ENCODE data around the gene MBP. TPM values are rescaled to one million over a fixed set of nuclear protein-coding genes. Genes with fewer than 3 reads are reported as not detected.

The MBP gene
- total and polyA plus RNA-seq, 3 experiments from 2014 or later, result 59.5 to 196 (median 60.0) TPM

DNA sequence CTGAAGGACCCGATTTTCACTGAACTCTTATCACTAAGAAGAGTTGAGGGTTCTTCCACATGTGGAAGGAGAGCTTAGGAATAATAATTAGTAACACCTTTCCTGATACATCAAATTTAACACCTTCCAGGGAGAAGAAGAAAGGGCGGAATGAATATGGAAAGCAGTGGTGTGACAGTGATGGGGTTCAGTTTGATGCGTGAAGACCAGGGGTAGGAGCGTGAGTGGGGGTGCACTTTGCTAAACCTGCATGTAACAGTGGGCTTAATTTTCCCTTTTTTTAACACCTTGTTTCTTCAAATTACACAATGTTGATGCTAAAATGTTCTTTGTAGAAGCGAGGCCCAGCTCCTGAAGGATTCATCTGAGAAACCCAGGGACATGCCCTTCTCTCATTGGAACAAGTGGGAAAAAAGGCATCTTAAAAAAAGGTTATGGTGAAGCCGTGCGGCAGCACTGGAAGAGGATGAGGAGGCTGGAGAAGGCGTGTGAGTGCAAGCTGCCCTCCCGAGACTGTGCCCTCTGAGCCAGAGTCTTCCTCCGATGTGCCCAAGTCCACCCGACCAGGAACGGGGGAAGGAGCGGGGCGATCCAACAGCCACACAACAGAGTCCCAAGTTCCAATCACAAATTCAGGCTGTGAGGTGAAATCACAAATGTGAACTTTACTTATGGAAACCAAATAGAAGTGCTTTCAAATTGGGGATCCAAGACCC is 80.8 kb downstream of the MBP start:
- POLR2A ChIA-PET, result no interaction called here
- H3K27ac ChIP-seq (ENCODE audit: low read depth, low read length), result no peak overlapping the region
- Mint-ChIP-seq H3K27ac (peak overlapping the region; percentile 17 to 97 (median 86)), H3K36me3 (peaks cover 0 to 38% (median 10%) of the 10 kb centered on the region in 3 donors), H3K4me1 (peaks cover 59 to 78% (median 69%) of the 10 kb centered on the region in 3 donors), H3K27me3 (no peaks in the 10 kb centered on the region), H3K9me3 (no peaks in the 10 kb centered on the region), H3K4me3 (peak overlapping the region in 2 of 7 donors; percentile 17 to 47)
- no peak overlapping the region for H3K4me3 ChIP-seq (ENCODE audit: low read length)
- H3K27me3 ChIP-seq (ENCODE audit: insufficient read depth, low read length, poor library complexity, severe bottlenecking), result no peaks in the 10 kb centered on the region
- DNase-seq, result no peak
- CTCF ChIA-PET, result interaction anchor here (0.8 to 1.7 kb wide), 2 partner anchors 51 to 68 kb away, joined by 3 to 6 read pairs; no protein-coding TSS in a partner anchor
- H3K36me3 ChIP-seq (ENCODE audit: insufficient read depth, low read length), result peaks cover 17% of the 10 kb centered on the region
- peaks cover 57% of the 10 kb centered on the region for H3K4me1 ChIP-seq (ENCODE audit: insufficient read depth, low read length)
- no peaks in the 10 kb centered on the region for H3K9me3 ChIP-seq (ENCODE audit: low read length)

DNA sequence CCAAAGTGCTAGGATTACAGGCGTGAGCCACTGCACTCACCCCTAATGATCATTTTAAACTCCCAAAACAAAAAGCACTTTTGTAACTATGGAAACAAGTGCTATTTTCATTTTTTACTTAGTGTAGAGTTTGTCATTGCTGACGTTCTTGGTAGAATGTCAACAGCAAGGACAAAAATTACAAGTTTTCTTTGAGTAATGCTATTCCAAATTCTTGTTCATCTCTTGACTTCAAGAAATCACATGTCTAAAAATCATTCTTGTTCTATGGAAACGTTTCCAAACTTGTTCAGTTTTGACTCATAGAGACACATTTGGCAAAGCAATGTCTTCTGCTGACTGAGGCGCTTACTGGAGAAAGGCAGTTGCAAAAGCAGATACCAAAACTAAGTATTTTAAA is 82.6 kb downstream of the MBP start:
- ChIA-PET POLR2A (no interaction called here), CTCF (interaction anchor here (1.3 to 1.4 kb wide), 2 partner anchors 24 to 40 kb away, joined by 3 read pairs; no protein-coding TSS in a partner anchor)
- Mint-ChIP-seq H3K4me1 (peaks cover 46 to 74% (median 57%) of the 10 kb centered on the region in 3 donors), H3K36me3 (peaks cover 0 to 53% (median 10%) of the 10 kb centered on the region in 3 donors), H3K9me3 (no peaks in the 10 kb centered on the region), H3K27me3 (no peaks in the 10 kb centered on the region), H3K4me3 (no peak overlapping the region), H3K27ac (peak overlapping the region in 2 of 8 donors; percentile 17 to 18)
- no peak overlapping the region for H3K27ac ChIP-seq (ENCODE audit: low read depth, low read length)
- H3K4me1 ChIP-seq (ENCODE audit: insufficient read depth, low read length), result peaks cover 39% of the 10 kb centered on the region
- DNase-seq, result no peak
- no peaks in the 10 kb centered on the region for H3K27me3 ChIP-seq (ENCODE audit: insufficient read depth, low read length, poor library complexity, severe bottlenecking)
- peaks cover 22% of the 10 kb centered on the region for H3K36me3 ChIP-seq (ENCODE audit: insufficient read depth, low read length)
- no peak overlapping the region for H3K4me3 ChIP-seq (ENCODE audit: low read length)
- no peaks in the 10 kb centered on the region for H3K9me3 ChIP-seq (ENCODE audit: low read length)

DNA sequence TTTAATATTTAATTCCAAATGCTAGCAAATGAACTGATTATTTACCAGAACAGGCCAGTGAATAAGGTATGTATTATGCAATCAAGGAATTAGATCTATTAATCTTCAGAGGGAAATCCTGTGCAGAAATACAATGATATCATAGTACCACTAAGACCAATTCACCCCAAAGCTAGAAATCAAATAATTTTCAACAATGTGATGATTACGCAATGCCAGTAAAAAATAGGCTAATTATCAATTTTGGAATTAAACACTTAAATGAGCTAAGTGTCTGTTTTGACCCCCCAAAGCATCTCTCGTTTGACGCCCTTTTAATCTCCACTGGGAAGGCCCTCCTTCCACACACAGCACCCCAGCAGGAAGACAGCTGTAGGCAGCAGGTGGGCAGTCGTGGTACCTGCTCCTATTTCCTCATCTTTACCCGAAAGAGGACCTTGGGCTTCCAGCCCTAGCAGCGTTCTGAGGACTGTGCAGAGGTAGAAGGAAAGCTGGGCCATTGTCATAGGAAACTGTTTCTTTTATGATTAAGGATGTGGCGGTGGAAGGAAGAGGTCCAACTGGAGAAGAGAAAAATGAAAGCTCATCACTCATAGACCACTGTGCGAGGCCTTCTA is 84.7 kb downstream of the MBP start:
- ChIA-PET POLR2A (no interaction called here), CTCF (interaction anchor here (1.0 to 1.4 kb wide), 3 partner anchors 35 to 162 kb away, joined by 3 to 5 read pairs (median 4); no protein-coding TSS in a partner anchor)
- H3K36me3 ChIP-seq (ENCODE audit: insufficient read depth, low read length), result peaks cover 22% of the 10 kb centered on the region
- no peak overlapping the region for H3K4me3 ChIP-seq (ENCODE audit: low read length)
- no peak for DNase-seq
- Mint-ChIP-seq H3K27ac (peak overlapping the region in 3 of 8 donors; percentile 68 to 81 (median 69)), H3K9me3 (no peaks in the 10 kb centered on the region), H3K36me3 (peaks cover 0 to 64% (median 15%) of the 10 kb centered on the region in 3 donors), H3K4me1 (peaks cover 37 to 74% (median 56%) of the 10 kb centered on the region in 3 donors), H3K27me3 (peaks cover 0 to 1% of the 10 kb centered on the region in 2 donors), H3K4me3 (no peak overlapping the region)
- H3K27ac ChIP-seq (ENCODE audit: low read depth, low read length), result no peak overlapping the region
- H3K27me3 ChIP-seq (ENCODE audit: insufficient read depth, low read length, poor library complexity, severe bottlenecking), result no peaks in the 10 kb centered on the region
- H3K9me3 ChIP-seq (ENCODE audit: low read length), result no peaks in the 10 kb centered on the region
- peaks cover 18% of the 10 kb centered on the region for H3K4me1 ChIP-seq (ENCODE audit: insufficient read depth, low read length)

DNA sequence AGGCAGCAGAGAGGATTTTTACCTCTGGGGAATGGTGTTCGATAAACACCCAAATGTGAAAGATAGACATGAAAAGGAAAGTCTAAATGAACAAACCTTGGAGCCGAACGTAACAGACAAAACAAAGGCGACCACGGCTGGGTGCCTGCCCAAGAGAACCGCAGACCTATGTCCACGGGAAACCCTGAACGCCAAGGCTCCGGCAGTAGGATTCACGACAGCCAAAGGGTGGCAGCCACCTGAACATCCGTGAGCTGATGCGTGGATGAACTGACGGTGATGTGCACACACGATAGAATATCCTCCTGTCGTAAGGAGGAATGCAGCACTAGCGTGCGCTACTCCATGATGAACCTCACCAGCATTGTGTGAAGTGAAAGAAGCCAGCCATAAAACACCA is 85.6 kb downstream of the MBP start:
- POLR2A ChIA-PET, result no interaction called here
- Mint-ChIP-seq H3K4me1 (peaks cover 36 to 76% (median 58%) of the 10 kb centered on the region in 3 donors), H3K4me3 (no peak overlapping the region), H3K27me3 (peaks cover 0 to 1% of the 10 kb centered on the region in 2 donors), H3K36me3 (peaks cover 0 to 73% (median 15%) of the 10 kb centered on the region in 3 donors), H3K9me3 (no peaks in the 10 kb centered on the region), H3K27ac (peak overlapping the region in 4 of 8 donors; percentile 22 to 68 (median 36))
- Histone ChIP-seq H3K4me1 (ENCODE audit: insufficient read depth, low read length) (peaks cover 9% of the 10 kb centered on the region), H3K9me3 (ENCODE audit: low read length) (no peaks in the 10 kb centered on the region), H3K36me3 (ENCODE audit: insufficient read depth, low read length) (peaks cover 18% of the 10 kb centered on the region), H3K4me3 (ENCODE audit: low read length) (no peak overlapping the region), H3K27ac (ENCODE audit: low read depth, low read length) (no peak overlapping the region), H3K27me3 (ENCODE audit: insufficient read depth, low read length, poor library complexity, severe bottlenecking) (no peaks in the 10 kb centered on the region)
- CTCF ChIA-PET, result interaction anchor here (1.5 kb wide), 1 partner anchor 47 kb away, joined by 6 read pairs; no protein-coding TSS in a partner anchor
- DNase-seq, result no peak

DNA sequence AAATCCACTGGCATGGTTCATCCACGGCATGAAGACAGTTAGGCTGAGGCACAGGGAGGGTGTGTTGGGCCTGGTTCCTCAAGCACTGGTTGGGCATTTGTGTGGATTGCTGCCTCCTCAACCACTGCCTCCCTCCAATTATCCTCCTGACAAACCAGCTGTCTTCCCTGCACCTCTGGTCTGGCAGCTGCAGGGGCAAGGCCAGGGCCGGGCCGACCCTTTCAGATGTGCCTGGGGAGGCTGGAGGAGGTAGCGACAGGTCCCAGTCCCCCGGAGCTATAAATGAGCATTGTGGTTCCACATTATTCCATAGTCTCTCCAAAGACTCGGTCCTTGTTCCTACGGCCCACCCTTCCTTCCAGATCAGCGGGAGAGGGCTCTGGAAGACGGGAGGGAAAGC is 86.2 kb downstream of the MBP start:
- no peaks in the 10 kb centered on the region for H3K9me3 ChIP-seq (ENCODE audit: low read length)

DNA sequence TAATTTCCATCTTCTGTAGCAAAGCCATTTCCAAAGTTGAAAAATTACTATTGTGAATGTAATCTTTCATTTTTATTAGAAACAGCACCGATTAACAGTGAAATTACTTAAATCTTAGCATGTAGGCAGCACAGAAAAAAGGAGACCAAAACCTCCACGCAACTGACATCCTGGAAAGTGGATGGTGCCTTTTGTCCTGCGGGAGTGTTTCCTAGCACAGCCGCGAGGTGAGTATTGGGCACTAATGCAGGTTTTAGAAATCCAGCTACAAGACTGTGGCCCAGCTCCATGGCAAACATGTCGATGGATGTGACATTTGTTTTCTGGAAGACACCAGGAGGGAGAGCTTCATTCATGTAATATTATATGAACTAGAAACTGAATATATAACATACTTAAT is 86.9 kb downstream of the MBP start:
- peak overlapping the region in 3 of 8 donors; percentile 15 to 65 (median 54) for H3K27ac Mint-ChIP-seq
- no peak overlapping the region for H3K4me3 Mint-ChIP-seq
- Histone ChIP-seq H3K27me3 (ENCODE audit: insufficient read depth, low read length, poor library complexity, severe bottlenecking) (no peaks in the 10 kb centered on the region), H3K4me3 (ENCODE audit: low read length) (no peak overlapping the region), H3K27ac (ENCODE audit: low read depth, low read length) (no peak overlapping the region), H3K36me3 (ENCODE audit: insufficient read depth, low read length) (peaks cover 12% of the 10 kb centered on the region), H3K9me3 (ENCODE audit: low read length) (no peaks in the 10 kb centered on the region), H3K4me1 (ENCODE audit: insufficient read depth, low read length) (no peaks in the 10 kb centered on the region)
- DNase-seq, result no peak
- peaks cover 0 to 1% of the 10 kb centered on the region in 2 donors for H3K27me3 Mint-ChIP-seq
- H3K36me3 Mint-ChIP-seq, result peaks cover 0 to 68% (median 13%) of the 10 kb centered on the region in 3 donors
- peaks cover 35 to 70% (median 57%) of the 10 kb centered on the region in 3 donors for H3K4me1 Mint-ChIP-seq
- H3K9me3 Mint-ChIP-seq, result no peaks in the 10 kb centered on the region
- POLR2A ChIA-PET, result no interaction called here
- CTCF ChIA-PET, result interaction anchor here (0.9 to 1.5 kb wide), 4 partner anchors 14 to 166 kb away, joined by 3 to 6 read pairs (median 3); no protein-coding TSS in a partner anchor

More for the DNA sequence above, 86.2 kb downstream of the MBP start:
- CTCF ChIA-PET, result interaction anchor here (0.9 to 1.5 kb wide), 4 partner anchors 15 to 165 kb away, joined by 3 to 6 read pairs (median 3); no protein-coding TSS in a partner anchor
- Mint-ChIP-seq H3K4me1 (peaks cover 34 to 72% (median 59%) of the 10 kb centered on the region in 3 donors), H3K27me3 (peaks cover 0 to 1% of the 10 kb centered on the region in 2 donors), H3K9me3 (no peaks in the 10 kb centered on the region), H3K36me3 (peaks cover 0 to 72% (median 13%) of the 10 kb centered on the region in 3 donors), H3K4me3 (peak overlapping the region in 1 of 7 donors; percentile 66), H3K27ac (peak overlapping the region in 4 of 8 donors; percentile 28 to 54 (median 34))
- no peak for DNase-seq
- POLR2A ChIA-PET, result no interaction called here
- H3K4me1 ChIP-seq (ENCODE audit: insufficient read depth, low read length), result peaks cover 3% of the 10 kb centered on the region
- no peak overlapping the region for H3K27ac ChIP-seq (ENCODE audit: low read depth, low read length)
- no peak overlapping the region for H3K4me3 ChIP-seq (ENCODE audit: low read length)
- peaks cover 14% of the 10 kb centered on the region for H3K36me3 ChIP-seq (ENCODE audit: insufficient read depth, low read length)
- no peaks in the 10 kb centered on the region for H3K27me3 ChIP-seq (ENCODE audit: insufficient read depth, low read length, poor library complexity, severe bottlenecking)

DNA sequence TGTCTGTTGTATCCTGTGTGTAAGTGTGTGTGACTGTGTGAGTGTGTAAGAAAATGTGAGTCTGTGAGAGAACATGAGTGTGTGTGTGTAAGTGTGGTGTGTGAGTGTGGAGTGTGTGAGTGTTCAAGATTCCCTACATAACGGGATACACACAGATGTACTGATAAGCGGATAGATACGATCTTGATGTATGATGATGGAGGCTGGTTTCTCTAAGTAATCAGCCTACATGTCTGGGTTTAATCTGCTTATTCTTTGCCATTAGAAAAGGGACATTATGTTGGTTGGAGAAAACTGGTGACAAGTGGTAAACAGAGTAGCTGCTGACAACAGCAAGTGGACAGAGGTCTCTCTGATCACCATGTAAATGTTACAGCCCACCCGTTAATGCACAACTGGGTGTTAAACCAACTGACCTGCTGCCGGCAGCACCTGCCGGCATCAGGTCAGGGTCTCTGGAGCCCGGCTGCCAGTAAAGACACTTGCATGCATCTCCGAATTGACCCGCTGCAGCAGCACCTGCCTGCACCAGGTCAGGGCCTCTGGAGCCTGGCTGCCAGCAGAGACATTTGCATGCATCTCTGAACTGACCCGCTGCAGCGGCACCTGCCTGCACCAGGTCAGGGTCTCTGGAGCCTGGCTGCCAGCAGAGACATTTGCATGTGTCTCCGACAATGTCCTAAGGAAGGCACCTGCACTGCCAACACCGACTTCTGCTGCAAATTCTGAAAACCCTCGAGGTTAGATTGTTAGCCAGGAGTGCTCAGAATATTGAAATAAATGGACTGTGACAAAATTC is 87.5 kb downstream of the MBP start:
- H3K36me3 Mint-ChIP-seq, result peaks cover 0 to 67% (median 13%) of the 10 kb centered on the region in 3 donors
- Histone ChIP-seq H3K27me3 (ENCODE audit: insufficient read depth, low read length, poor library complexity, severe bottlenecking) (no peaks in the 10 kb centered on the region), H3K9me3 (ENCODE audit: low read length) (no peaks in the 10 kb centered on the region), H3K4me1 (ENCODE audit: insufficient read depth, low read length) (no peaks in the 10 kb centered on the region), H3K4me3 (ENCODE audit: low read length) (no peak overlapping the region), H3K27ac (ENCODE audit: low read depth, low read length) (no peak overlapping the region), H3K36me3 (ENCODE audit: insufficient read depth, low read length) (peaks cover 12% of the 10 kb centered on the region)
- ChIA-PET CTCF (interaction anchor here (1.3 kb wide), 1 partner anchor 166 kb away, joined by 3 read pairs; no protein-coding TSS in a partner anchor), POLR2A (no interaction called here)
- H3K9me3 Mint-ChIP-seq, result no peaks in the 10 kb centered on the region
- H3K27ac Mint-ChIP-seq, result peak overlapping the region in 6 of 8 donors; percentile 28 to 86 (median 37)
- H3K4me3 Mint-ChIP-seq, result no peak overlapping the region
- no peak for DNase-seq
- H3K27me3 Mint-ChIP-seq, result peaks cover 0 to 1% of the 10 kb centered on the region in 2 donors
- H3K4me1 Mint-ChIP-seq, result peaks cover 39 to 74% (median 62%) of the 10 kb centered on the region in 3 donors

Measured in CD8-positive, alpha-beta memory T cell (primary cell).